H1 (cell line): ENCODE results near the gene SSTR1. TPM values are rescaled to one million over a fixed set of nuclear protein-coding genes. Genes with fewer than 3 reads are reported as not detected.

Source experiments
- CTCF ChIA-PET: fragments of 300-600 bp; sonication (Branson Sonifier 250); formaldehyde crosslinking; loops from one replicate; lab custom pipeline; 2021; ENCODE audit not compliant: partially characterized antibody; lab: Charles Lee
- POLR2A ChIA-PET: fragments of 300-600 bp; sonication (Branson Sonifier 250); formaldehyde crosslinking; loops from one replicate; lab custom pipeline; 2021; ENCODE audit warnings: inconsistent platforms; ENCODE audit not compliant: partially characterized antibody; lab: Charles Lee
- DNase-seq, 2 experiments: peaks; one replicate each; pipeline versions ENCODE4 v3.0.0 to v3.0.0-alpha.2; 2010 to 2022; ENCODE audit warnings: low spot score in 2 of 2, low read depth in 1 of 2, mixed read lengths in 1 of 2
- FAIRE-seq: peaks from 2 replicates; lab custom pipeline; 2011; peaks lifted over from hg19 to GRCh38; lab: Jason Lieb, UNC
- H2AFZ ChIP-seq: 2 replicates; pipeline ENCODE4 v1.8.1; 2012; ENCODE audit warnings: low read length, inconsistent platforms
- H2AK5ac ChIP-seq: 2 replicates; pipeline ENCODE4 v1.6.1; 2013; ENCODE audit warnings: low read depth, low read length
- H2BK120ac ChIP-seq: replicated peaks from 2 replicates; pipeline ENCODE3; 2013; ENCODE audit warnings: low read depth, low read length, inconsistent platforms
- H2BK12ac ChIP-seq: 2 replicates; pipeline ENCODE4 v1.6.1; 2013; ENCODE audit warnings: low read depth, low read length
- H2BK15ac ChIP-seq: 2 replicates; pipeline ENCODE4 v1.6.1; 2013; ENCODE audit warnings: low read length
- H2BK20ac ChIP-seq: 2 replicates; pipeline ENCODE4 v1.6.1; 2013; ENCODE audit warnings: low read length
- H2BK5ac ChIP-seq: 2 replicates; pipeline ENCODE4 v1.6.1; 2013; ENCODE audit warnings: low read depth, low read length
- H3K14ac ChIP-seq: 2 replicates; pipeline ENCODE4 v1.6.1; 2013; ENCODE audit warnings: inconsistent platforms; ENCODE audit not compliant: insufficient read length
- H3K18ac ChIP-seq: 2 replicates; pipeline ENCODE4 v1.6.1; 2013; ENCODE audit warnings: low read length; ENCODE audit errors: extremely low read depth
- H3K23ac ChIP-seq: 2 replicates; pipeline ENCODE4 v1.6.1; 2013; ENCODE audit warnings: inconsistent platforms; ENCODE audit not compliant: insufficient read length
- H3K23me2 ChIP-seq: 2 replicates; pipeline ENCODE4 v1.6.1; 2013; ENCODE audit warnings: low read depth, low read length
- H3K27ac ChIP-seq: 2 replicates; pipeline ENCODE4 v1.6.1; 2011; ENCODE audit warnings: low read depth, low read length, inconsistent platforms
- H3K27me3 ChIP-seq, 4 experiments: replicated peaks in 1 of 4; 1 replicate in 1 of 4; 2 replicates in 3 of 4; pipeline versions ENCODE4 v1.6.1 to v1.8.1; 2011 to 2013; ENCODE audit warnings: low read length in 3 of 4, mild to moderate bottlenecking in 3 of 4, inconsistent platforms in 2 of 4, mixed read lengths in 2 of 4, moderate library complexity in 1 of 4; ENCODE audit not compliant: control insufficient read depth in 3 of 4, insufficient read depth in 3 of 4; ENCODE audit errors: extremely low read depth in 1 of 4
- H3K36me3 ChIP-seq, 4 experiments: 2 replicates each; pipeline versions ENCODE4 v1.6.1 to v1.8.1; 2011 to 2013; ENCODE audit warnings: mild to moderate bottlenecking in 4 of 4, low read length in 3 of 4, moderate library complexity in 2 of 4, control low read depth in 1 of 4, inconsistent platforms in 1 of 4; ENCODE audit not compliant: insufficient read depth in 4 of 4, control insufficient read depth in 2 of 4
- H3K4ac ChIP-seq: replicated peaks from 2 replicates; pipeline ENCODE3; 2013; ENCODE audit warnings: low read length, low read depth, mixed read lengths, inconsistent platforms; ENCODE audit not compliant: insufficient read length
- H3K4me1 ChIP-seq, 4 experiments: replicated peaks in 1 of 4; 1 replicate in 1 of 4; 2 replicates in 3 of 4; pipeline versions ENCODE4 v1.6.1 to v1.8.1; 2011 to 2013; ENCODE audit warnings: low read length in 3 of 4, inconsistent platforms in 2 of 4, mixed read lengths in 1 of 4; ENCODE audit not compliant: insufficient read depth in 4 of 4, control insufficient read depth in 3 of 4
- H3K4me2 ChIP-seq, 2 experiments: 2 replicates each; pipeline versions ENCODE4 v1.6.1 to v1.8.1; 2011 to 2013; ENCODE audit warnings: low read depth in 2 of 2, low read length in 2 of 2, control low read depth in 1 of 2, inconsistent platforms in 1 of 2, mild to moderate bottlenecking in 1 of 2; ENCODE audit not compliant: insufficient read depth in 1 of 2
- H3K4me3 ChIP-seq, 4 experiments: fragments of 200-600, 300-600 bp in 1 of 4; sonication (generic), shearing (Covaris generic), sonication (Bioruptor Twin) in 1 of 4; 2 replicates each; pipeline versions ENCODE4 v1.5.1 to v1.8.1; 2011 to 2016; ENCODE audit warnings: low read length in 4 of 4, low read depth in 3 of 4, control low read depth in 2 of 4, inconsistent platforms in 2 of 4, mild to moderate bottlenecking in 2 of 4, mixed read lengths in 1 of 4, moderate library complexity in 1 of 4; ENCODE audit not compliant: insufficient read depth in 2 of 4; ENCODE audit errors: extremely low read depth in 1 of 4
- H3K56ac ChIP-seq: replicated peaks from 2 replicates; pipeline ENCODE3; 2013; ENCODE audit warnings: low read depth, mild to moderate bottlenecking, mixed read lengths, low read length, inconsistent platforms; ENCODE audit not compliant: insufficient read length
- H3K79me1 ChIP-seq: 2 replicates; pipeline ENCODE4 v1.6.1; 2013; ENCODE audit warnings: low read depth, low read length, control low read depth
- H3K79me2 ChIP-seq, 2 experiments: 2 replicates each; pipeline versions ENCODE4 v1.6.1 to v1.8.1; 2012 to 2013; ENCODE audit warnings: low read length in 2 of 2, mild to moderate bottlenecking in 2 of 2, inconsistent platforms in 1 of 2; ENCODE audit not compliant: insufficient read depth in 2 of 2, control insufficient read depth in 1 of 2
- H3K9ac ChIP-seq, 4 experiments: replicated peaks in 1 of 4; 1 replicate in 1 of 4; 2 replicates in 3 of 4; pipeline versions ENCODE4 v1.6.1 to v1.8.1; 2011 to 2013; ENCODE audit warnings: low read depth in 3 of 4, low read length in 3 of 4, control low read depth in 2 of 4, mild to moderate bottlenecking in 2 of 4, moderate library complexity in 2 of 4, inconsistent platforms in 1 of 4; ENCODE audit errors: extremely low read depth in 1 of 4
- H3K9me3 ChIP-seq, 2 experiments: 2 replicates each; pipeline versions ENCODE4 v1.6.1 to v1.8.1; 2012 to 2013; ENCODE audit warnings: mild to moderate bottlenecking in 2 of 2, moderate library complexity in 2 of 2, control low read depth in 1 of 2, inconsistent platforms in 1 of 2, low read depth in 1 of 2, low read length in 1 of 2, mixed read lengths in 1 of 2; ENCODE audit not compliant: insufficient read depth in 2 of 2
- H4K20me1 ChIP-seq, 2 experiments: replicated peaks in 1 of 2; 2 replicates each; pipeline versions ENCODE3 to v1.8.1; 2011 to 2013; ENCODE audit warnings: inconsistent platforms in 2 of 2, low read length in 2 of 2, mild to moderate bottlenecking in 1 of 2; ENCODE audit not compliant: insufficient read depth in 2 of 2, control insufficient read depth in 1 of 2
- H4K5ac ChIP-seq: 2 replicates; pipeline ENCODE4 v1.6.1; 2013; ENCODE audit warnings: low read length, low read depth, mixed read lengths, inconsistent platforms; ENCODE audit not compliant: insufficient read length
- H4K8ac ChIP-seq: 2 replicates; pipeline ENCODE4 v1.8.0; 2013; ENCODE audit warnings: mild to moderate bottlenecking, moderate library complexity, low read length, inconsistent platforms; ENCODE audit not compliant: insufficient read depth; ENCODE audit errors: extremely low read depth
- H4K91ac ChIP-seq: replicated peaks from 2 replicates; pipeline ENCODE3; 2013; ENCODE audit warnings: low read length, mixed read lengths, inconsistent platforms; ENCODE audit not compliant: insufficient read length
- CBX8 ChIP-seq: fragments of 300-800, 300-1000 bp; sonication (generic); IDR thresholded peaks from 2 replicates; pipeline ENCODE4 v1.7.1; 2016; ENCODE audit warnings: low read depth, low read length, borderline replicate concordance
- CHD1 ChIP-seq: IDR thresholded peaks from 2 replicates; pipeline ENCODE4 v1.6.1; 2012; ENCODE audit warnings: low read depth, low read length, improper control_type of control experiment
- MAFK ChIP-seq: IDR thresholded peaks from 2 replicates; pipeline ENCODE4 v1.6.1; 2012; ENCODE audit warnings: low read depth, mild to moderate bottlenecking, improper control_type of control experiment, low read length
- YY1 ChIP-seq: IDR thresholded peaks from 2 replicates; pipeline ENCODE4 v1.6.1; 2011; ENCODE audit warnings: low read depth, mild to moderate bottlenecking, low read length
- polyA plus RNA-seq, 7 experiments: library from polyadenylated mRNA; depleted of rRNA in 3 of 7; stranded (reverse) in 5 of 7; unstranded in 2 of 7; fragments of >200 nt in 5 of 7; fragments of 200-250 nt in 2 of 7; gene quantifications; 1 replicate in 5 of 7; 2 replicates in 1 of 7; 4 replicates in 1 of 7; pipeline versions ENCODE4 v1.2.1 to v1.2.3, GENCODE V29; 2011 to 2013; ENCODE audit warnings: missing spikeins in 2 of 7, mixed read lengths in 2 of 7
- total RNA-seq: library from RNA; stranded (reverse); fragmentation: NEBNext Ultra II Directional; extraction: Animal tissue kit (Norgen Biotek cat#: 25700); gene quantifications from 2 replicates; pipeline ENCODE4 v1.2.1, GENCODE V29; 2021
- TF ChIP-seq, protein P1 (sequence below): IDR thresholded peaks from 2 replicates; pipeline ENCODE4 v1.6.1; 2012; ENCODE audit warnings: inconsistent platforms

Gene SSTR1
- total and polyA plus RNA-seq, 2 of the 8 experiments (the other 6 are each of a cell fraction or from before 2014, with no cell fraction given) = 0.82 to 0.93 TPM

DNA sequence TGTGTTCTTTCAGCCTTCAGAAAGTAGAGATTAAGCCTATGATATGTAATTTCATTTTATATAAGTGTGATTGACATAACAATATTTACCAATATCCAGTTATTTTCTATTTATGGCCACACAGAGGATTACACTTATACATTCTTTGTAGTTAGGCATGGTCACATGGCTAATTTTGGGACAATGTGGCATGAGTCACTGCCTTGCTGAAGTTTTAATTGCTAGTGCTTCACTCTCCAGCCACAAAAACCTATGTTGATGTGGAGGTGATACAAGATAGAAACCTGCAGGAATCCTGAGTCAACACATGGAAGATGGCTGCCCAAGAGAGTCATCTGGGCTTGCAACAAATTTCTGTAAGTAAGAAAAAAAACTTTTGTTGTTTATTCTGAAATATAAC lies 31.2 kb downstream of the SSTR1 start:
- POLR2A ChIA-PET = interaction anchor here (2.1 kb wide), 1 partner anchor 31 kb away, joined by 4 read pairs; the partner anchor contains the start of gene SSTR1
- no peak overlapping the region for H3K14ac ChIP-seq
- H3K23me2 ChIP-seq = no peaks in the 10 kb centered on the region
- no peak overlapping the region for H4K8ac ChIP-seq
- no peak overlapping the region for H2AK5ac ChIP-seq
- no peak overlapping the region for H2BK15ac ChIP-seq
- CTCF ChIA-PET = no interaction called here
- H2AFZ ChIP-seq = no peak overlapping the region
- H3K9ac ChIP-seq = no peak overlapping the region
- no peaks in the 10 kb centered on the region for H4K20me1 ChIP-seq
- H4K91ac ChIP-seq = no peak overlapping the region
- H3K4me3 ChIP-seq = no peak overlapping the region
- H3K18ac ChIP-seq = no peak overlapping the region
- H2BK120ac ChIP-seq = no peak overlapping the region
- no peaks in the 10 kb centered on the region for H3K4me1 ChIP-seq
- FAIRE-seq = no peak
- no peaks in the 10 kb centered on the region for H3K79me1 ChIP-seq
- no peak overlapping the region for H2BK20ac ChIP-seq
- no peak for DNase-seq
- TF ChIP-seq YY1 (no peak), CBX8 (no peak), MAFK (no peak), CHD1 (no peak)
- TF ChIP-seq, protein P1, sequence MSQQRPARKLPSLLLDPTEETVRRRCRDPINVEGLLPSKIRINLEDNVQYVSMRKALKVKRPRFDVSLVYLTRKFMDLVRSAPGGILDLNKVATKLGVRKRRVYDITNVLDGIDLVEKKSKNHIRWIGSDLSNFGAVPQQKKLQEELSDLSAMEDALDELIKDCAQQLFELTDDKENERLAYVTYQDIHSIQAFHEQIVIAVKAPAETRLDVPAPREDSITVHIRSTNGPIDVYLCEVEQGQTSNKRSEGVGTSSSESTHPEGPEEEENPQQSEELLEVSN = no peak
- H4K5ac ChIP-seq = no peak overlapping the region
- no peak overlapping the region for H3K23ac ChIP-seq
- no peaks in the 10 kb centered on the region for H3K36me3 ChIP-seq
- no peak overlapping the region for H3K27ac ChIP-seq
- no peak overlapping the region for H3K56ac ChIP-seq
- peaks cover 0 to 4% (median 2%) of the 10 kb centered on the region in 4 experiments; a peak in 4 of 7 replicates for H3K27me3 ChIP-seq
- no peak overlapping the region for H2BK5ac ChIP-seq
- H3K9me3 ChIP-seq = no peaks in the 10 kb centered on the region
- no peak overlapping the region for H3K4me2 ChIP-seq
- H3K4ac ChIP-seq = no peak overlapping the region
- H3K79me2 ChIP-seq = no peaks in the 10 kb centered on the region
- H2BK12ac ChIP-seq = no peak overlapping the region
